NCI-H2107 treated with DMSO at 0.1 percent for 48 hours (cell line): ENCODE data around the gene RPL22.

Experiments
- DNase-seq: peaks from one replicate; lab custom pipeline; 2025; ENCODE audit not compliant: unreplicated experiment; lab: John Stamatoyannopoulos, UW

The RPL22 gene

DNA sequence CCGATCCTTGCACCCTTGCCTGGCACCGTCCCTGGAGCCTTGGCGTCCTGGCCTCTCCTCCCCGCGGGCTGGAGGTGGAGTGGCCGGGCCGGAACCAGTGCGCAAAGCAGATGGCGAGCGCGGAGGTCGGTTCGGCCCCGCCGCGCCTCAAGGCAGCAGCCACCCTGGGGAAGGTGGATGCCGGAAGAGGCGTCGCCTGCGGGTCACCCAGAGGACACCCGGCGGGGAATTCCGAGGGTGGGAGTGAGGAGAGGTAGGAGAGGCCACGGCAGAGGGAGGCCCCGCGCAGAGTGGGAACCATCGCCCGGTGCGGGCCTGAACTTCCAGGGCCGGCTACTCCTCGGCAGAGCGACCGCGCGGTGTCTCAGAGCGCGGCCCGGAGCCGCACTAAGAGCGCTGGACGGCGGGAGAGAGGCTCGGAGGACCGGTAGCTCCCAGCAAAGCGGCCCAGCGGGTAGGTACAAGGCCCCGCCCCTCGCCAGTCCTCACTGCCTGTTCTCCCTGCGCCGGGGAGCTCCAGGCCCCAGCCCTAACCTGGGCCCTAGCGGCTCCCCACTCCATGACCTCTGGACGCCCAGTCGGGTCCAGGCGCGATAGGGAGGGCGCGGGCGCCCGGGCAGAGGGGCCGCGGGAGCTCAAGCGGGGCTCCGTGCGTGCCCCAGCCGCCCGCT is 6.6 kb upstream of the RPL22 start, which contains the start of gene RNF207:
Gene RNF207, plus strand, starts transcription at position 271 of the 671 bp plus-strand sequence. CDS start 417 bp downstream, outside the sequence.
- DNase-seq = no peak

GRCh38 chr1:6202256-6202655 is 2.9 kb upstream of the RPL22 start:
- DNase-seq = no peak

DNA sequence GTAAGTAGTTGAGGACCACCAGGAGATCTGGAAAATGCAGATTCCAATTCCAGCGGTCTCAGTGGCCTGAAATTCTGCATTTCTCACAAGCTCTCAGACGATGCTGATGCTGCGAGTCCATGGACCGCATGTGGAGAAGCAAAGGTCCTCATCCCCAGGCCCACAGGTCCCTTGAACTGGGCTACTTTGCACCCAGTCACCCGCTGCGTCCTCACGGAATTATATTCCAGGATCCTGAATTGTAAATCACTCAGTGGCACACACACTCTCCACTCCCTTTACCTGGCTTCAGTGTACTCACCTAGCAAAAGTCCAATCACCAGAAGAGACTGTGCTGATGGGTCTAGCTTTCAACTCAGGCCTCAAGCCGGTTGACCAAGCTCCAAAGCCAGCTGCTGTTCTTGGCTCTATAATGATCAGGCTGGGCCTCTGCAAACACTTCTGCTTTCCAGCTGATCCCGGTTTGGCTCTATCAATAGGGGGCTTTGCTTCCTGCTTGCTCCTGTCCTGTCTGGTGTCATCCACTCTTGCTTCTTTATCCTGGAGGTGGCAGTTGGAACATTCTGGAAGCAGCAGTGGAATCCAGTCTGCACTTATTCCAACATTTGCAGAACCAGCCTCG is 904 bp upstream of the RPL22 start:
- no peak for DNase-seq

- no peak for DNase-seq
These were observed 623 bp downstream of the RPL22 start for GRCh38 chr1:6198646-6199297.

DNA sequence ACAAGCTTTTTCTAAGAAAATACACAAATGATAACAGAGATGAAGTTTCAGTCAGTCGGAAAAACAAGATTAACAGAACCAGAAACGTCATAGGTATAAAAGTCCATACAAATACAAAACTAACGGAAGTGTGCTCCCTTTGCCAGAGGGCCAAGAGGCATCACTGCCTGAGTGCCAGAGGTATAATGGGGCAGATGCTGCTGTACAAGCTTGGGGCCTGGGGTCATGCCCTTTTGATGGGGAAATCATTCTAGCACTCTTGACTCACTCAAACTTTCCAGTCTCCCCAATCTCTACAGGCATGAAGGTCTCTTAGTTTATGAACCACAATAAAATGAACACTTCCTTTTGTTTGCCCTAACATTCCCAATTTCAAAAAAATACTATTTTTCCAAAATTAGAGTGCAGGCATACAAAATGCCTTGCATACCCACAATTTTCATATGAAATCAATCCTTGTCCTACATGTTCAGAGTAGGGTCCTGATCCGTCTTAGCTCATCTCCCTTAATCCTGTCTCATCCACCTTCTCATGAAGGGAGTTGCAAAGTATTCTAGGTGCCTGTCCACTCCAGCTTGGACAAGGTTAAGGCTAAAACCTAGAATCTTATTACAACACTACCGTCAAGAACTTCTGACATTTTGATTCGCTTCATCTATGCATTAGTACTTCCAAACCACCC is 1.5 kb downstream of the RPL22 start:
- no peak for DNase-seq

- no peak for DNase-seq
These were observed 7.4 kb downstream of the RPL22 start for GRCh38 chr1:6191968-6192367.

- no peak for DNase-seq
These were observed 10.9 kb downstream of the RPL22 start for GRCh38 chr1:6188466-6188865.

DNA sequence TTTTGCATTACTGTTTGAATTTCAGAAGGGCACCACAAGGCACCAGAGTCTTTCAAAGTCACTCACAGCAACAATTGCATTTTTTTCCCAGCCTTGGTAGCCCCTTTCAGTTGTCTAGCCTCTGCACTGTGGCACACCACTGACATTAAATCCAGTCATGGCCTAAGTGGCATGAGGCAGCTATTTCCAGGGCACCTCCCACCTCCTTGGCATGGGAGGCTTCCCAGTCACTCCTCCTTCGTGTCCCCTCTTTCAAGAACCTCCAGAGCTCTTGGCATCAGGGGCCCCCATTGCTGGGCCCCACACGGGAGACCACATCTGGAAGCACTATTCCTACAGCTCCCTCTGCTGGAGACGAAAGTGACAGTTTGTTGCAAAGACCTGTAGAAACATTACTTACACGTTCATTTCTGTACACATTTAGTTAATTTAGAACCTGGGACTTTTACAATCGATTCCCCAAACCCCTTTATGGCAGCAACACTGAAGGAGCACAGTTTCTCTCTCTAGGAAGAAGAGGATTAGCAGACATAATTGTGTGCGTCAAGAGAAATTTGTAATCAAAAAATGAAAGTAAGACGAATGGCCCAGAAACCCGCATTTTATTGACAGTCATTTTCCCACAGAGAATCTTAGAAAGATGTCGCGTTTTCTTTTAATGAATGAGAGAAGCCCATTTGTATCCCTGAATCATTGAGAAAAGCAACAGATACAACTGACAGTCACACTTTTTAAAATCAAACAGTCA is 13.6 kb downstream of the RPL22 start:
- no peak for DNase-seq

DNA sequence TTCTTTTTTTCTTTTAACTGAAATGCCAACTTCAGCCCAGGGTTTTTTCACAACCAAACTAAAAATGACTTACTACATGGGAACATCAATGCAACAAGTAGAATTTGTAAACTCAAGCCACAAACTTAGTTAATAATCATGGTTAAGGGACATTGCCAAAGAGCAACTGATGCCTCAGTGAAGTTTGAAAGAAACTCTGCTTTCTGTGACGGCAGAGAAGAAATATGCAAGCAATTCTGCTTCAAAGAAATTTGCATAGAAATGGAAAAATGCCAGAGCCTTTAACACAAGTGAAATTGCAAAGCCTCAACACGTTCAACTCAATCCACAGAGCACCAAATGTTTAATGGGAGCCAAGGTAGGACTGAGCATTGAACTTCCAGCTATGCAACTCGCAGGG is 14.2 kb downstream of the RPL22 start:
- no peak for DNase-seq

- DNase-seq = no peak
These were observed 15.2 kb downstream of the RPL22 start for GRCh38 chr1:6184083-6184783.

GRCh38 chr1:6183520-6183989 is 15.8 kb downstream of the RPL22 start:
- no peak for DNase-seq

DNA sequence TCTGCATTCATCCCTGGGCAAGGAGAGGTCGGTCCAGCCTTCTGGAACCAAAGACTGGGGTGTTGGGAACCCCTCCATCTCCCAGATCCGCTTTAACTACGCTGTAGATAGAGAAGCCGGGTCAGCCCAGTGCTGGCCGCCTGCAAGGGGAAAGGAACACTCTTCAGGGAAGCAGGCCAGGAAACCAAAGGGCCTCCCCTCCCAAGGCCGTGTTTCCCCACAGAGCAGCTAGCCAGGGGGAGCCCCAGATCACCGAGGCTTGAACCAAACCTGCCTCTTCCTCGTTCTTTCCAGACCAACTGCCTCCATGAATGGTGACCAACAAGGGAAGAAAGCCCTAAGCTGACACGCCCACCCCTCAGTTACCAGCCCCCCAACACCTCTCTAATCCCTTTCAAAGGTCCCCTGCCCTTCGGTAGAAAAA is 18.0 kb downstream of the RPL22 start:
- no peak for DNase-seq

GRCh38 chr1:6180707-6181311 is 18.6 kb downstream of the RPL22 start:
- DNase-seq = no peak

- no peak for DNase-seq
These were observed 19.1 kb downstream of the RPL22 start, which contains the start of gene CHD5 for GRCh38 chr1:6180268-6180706. TSS of gene CHD5 (minus strand) at chr1:6180321. CDS start at chr1:6180023, 298 bp downstream.

DNA sequence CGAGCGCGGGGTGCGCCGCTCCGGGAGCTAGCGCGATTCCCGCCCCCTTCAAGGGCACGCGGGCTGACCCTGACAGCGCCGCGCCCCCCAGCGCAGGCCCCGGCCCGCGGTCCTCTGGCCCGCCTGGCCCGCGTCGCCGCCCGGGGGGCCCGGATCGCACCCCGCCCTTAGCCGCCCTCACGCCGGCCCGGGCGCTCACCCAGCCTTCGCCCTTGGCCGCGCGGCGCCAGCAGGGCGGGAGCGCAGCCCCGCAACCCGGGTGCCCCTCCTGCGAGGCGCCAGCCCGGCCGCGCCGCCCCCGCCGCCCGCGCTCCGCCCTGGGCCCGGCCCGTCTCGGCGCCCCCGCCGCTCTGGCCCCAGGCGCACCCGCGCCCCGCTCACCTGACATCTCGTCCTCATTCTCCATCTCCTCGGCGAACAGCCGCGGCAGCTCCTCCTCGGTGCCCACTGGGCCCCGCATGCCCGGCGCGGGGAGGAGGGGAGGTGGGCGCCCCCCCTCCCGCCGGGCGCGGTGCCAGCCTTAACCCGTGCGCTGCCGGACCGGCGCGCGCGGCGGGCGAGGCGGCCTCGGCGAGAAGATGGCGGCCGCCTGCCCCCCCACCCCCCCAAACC is 19.7 kb downstream of the RPL22 start:
- DNase-seq = no peak

- DNase-seq = no peak
These were observed 20.4 kb downstream of the RPL22 start for GRCh38 chr1:6178751-6179563.

DNA sequence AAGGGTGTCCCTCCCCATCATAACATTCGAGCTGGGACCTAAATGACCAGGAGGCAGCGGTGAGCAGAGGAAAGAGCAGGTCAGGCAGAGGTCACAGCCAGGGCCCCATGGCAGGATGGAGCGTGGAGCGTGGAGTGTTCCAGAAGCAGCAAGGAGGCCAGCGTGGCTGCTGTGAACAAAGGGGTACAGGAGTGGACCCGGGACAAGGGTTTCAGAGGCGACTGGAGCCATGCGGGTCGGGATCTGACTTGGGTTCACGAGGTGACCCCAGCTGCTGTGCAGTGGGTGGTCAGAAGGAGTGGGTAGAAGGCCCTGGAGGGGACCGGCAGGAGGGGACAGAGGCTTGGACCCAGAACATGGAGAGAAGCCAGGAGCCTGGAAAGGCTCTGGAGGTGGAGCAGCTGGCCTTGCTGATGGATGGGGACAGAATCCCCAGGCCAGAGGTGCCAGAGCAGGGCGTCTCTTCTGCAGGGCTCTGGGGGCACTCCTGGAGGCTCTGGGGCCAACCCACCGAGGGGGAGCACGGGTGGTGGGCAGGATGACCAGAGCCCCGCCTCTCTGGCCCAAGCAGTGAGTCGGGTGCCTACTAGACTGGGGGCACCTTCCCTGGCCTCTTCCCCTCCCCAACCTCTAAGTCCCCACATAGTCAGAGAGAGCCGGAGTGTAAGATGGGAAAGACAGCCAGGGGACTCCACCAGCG is 21.6 kb downstream of the RPL22 start:
- no peak for DNase-seq

DNA sequence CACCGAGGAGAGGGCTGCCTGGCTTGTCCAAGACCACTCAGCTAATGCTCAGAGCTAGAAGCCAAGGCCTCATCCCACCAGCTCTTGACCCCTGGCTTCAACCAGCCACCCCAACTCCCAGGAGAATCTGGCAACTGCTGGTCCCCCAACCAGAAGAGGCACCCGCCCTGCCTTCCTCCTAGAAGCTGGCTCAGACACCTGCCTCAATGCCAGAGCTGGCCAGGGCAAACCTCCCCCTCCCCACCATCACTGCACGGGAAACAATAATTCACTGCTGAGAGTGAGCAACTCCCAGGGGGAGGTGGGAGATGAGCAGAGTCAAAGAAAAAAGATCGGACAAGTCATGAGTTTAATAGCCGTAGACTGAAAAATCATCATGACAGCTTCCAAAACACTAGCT is 22.6 kb downstream of the RPL22 start:
- no peak for DNase-seq
